GM18507 (cell line): Measurements from ENCODE around the gene FNDC11.
"Not testable (repeated sequence)": the region's sequence is repeated elsewhere in the genome, so short reads cannot be mapped to it uniquely, and the experiment has no call there.

Experiments
- DNase-seq: peaks from one replicate; pipeline ENCODE4 v3.0.0; 2011; ENCODE audit warnings: low read depth; ENCODE audit not compliant: insufficient read length; ENCODE audit errors: extremely low spot score
- FAIRE-seq: peaks from 2 replicates; lab custom pipeline; 2011; peaks lifted over from hg19 to GRCh38; lab: Jason Lieb, UNC

FNDC11 gene

GRCh38 chr20:63562461-63563224, 8.7 kb downstream of the FNDC11 start:
- FAIRE-seq (peak; percentile 84), DNase-seq (peak; percentile 54)

- DNase-seq, result no peak
- FAIRE-seq, result no peak
Measured at GRCh38 chr20:63563225-63563935, 9.4 kb downstream of the FNDC11 start.

- DNase-seq, result no peak
- FAIRE-seq, result no peak
Measured at GRCh38 chr20:63564036-63564810, 10.3 kb downstream of the FNDC11 start.

GRCh38 chr20:63565021-63565698, 11.2 kb downstream of the FNDC11 start:
- DNase-seq (no peak), FAIRE-seq (no peak)

GRCh38 chr20:63565699-63566335, 11.9 kb downstream of the FNDC11 start:
- no peak for FAIRE-seq
- DNase-seq, result no peak

GRCh38 chr20:63566395-63567135, 12.6 kb downstream of the FNDC11 start:
- FAIRE-seq (no peak), DNase-seq (no peak)

GRCh38 chr20:63567136-63567385, 13.1 kb downstream of the FNDC11 start:
- no peak for DNase-seq
- FAIRE-seq, result no peak

- FAIRE-seq (peak; percentile 98), DNase-seq (no peak)
Measured at GRCh38 chr20:63567386-63568169, 13.6 kb downstream of the FNDC11 start.

GRCh38 chr20:63568170-63568981, 14.4 kb downstream of the FNDC11 start:
- FAIRE-seq, result peak; percentile 24

GRCh38 chr20:63568986-63569949, 15.3 kb downstream of the FNDC11 start:
- FAIRE-seq (no peak), DNase-seq (no peak)

More at GRCh38 chr20:63568170-63568981, 14.4 kb downstream of the FNDC11 start:
- no peak for DNase-seq

GRCh38 chr20:63570281-63571086, 16.5 kb downstream of the FNDC11 start:
- FAIRE-seq, result no peak
- DNase-seq, result no peak

GRCh38 chr20:63571087-63571478, 17.1 kb downstream of the FNDC11 start:
- not testable (repeated sequence) for FAIRE-seq, DNase-seq

GRCh38 chr20:63572071-63572787, 18.3 kb downstream of the FNDC11 start:
- FAIRE-seq, result no peak
- DNase-seq, result no peak

- DNase-seq, result no peak
- FAIRE-seq, result no peak
Measured at GRCh38 chr20:63572788-63573646, 19.1 kb downstream of the FNDC11 start.
